Adrenal gland (tissue), 12 donors: ENCODE data around the gene TSPAN9. TPM values are rescaled to one million over a fixed set of nuclear protein-coding genes. Genes with fewer than 3 reads are reported as not detected.

ENCODE experiments used
- DNase-seq, 7 donors: peaks; one replicate each; pipeline ENCODE4 v3.0.0-alpha.2; 2019 to 2020
- H3K27ac ChIP-seq, 5 donors: fragments of 200-600 bp; sonication (generic) in 4 of 5; 1 replicate in 3 of 5; 2 replicates in 2 of 5; pipeline versions ENCODE4 v1.5.1 to v1.8.0; 2016 to 2020; ENCODE audit warnings: mild to moderate bottlenecking in 1 of 5
- H3K27me3 ChIP-seq: fragments of 200-600 bp; 2 replicates; pipeline ENCODE4 v1.8.0; 2021
- H3K36me3 ChIP-seq, 2 donors: fragments of 200-600 bp; replicated peaks in 1 of 2; 1 replicate in 1 of 2; 2 replicates in 1 of 2; pipeline versions ENCODE4 v1.5.1 to v1.8.0; 2018 to 2022
- H3K4me1 ChIP-seq, 2 donors: fragments of 200-600 bp; replicated peaks in 1 of 2; 1 replicate in 1 of 2; 2 replicates in 1 of 2; pipeline versions ENCODE4 v1.5.1 to v1.8.0; 2018 to 2021
- H3K4me3 ChIP-seq, 4 donors: fragments of 200-600 bp; sonication (generic) in 3 of 4; one replicate each; pipeline ENCODE4 v1.5.1; 2016 to 2018
- H3K9me3 ChIP-seq, 3 donors: fragments of 200-600 bp; sonication (generic) in 1 of 3; replicated peaks in 1 of 3; 1 replicate in 2 of 3; 2 replicates in 1 of 3; pipeline versions ENCODE4 v1.5.1 to v1.8.0; 2016 to 2021
- POLR2A ChIP-seq, 2 donors: fragments of 450-650 bp; IDR thresholded peaks; one replicate each; pipeline ENCODE4 v1.6.1; 2017; ENCODE audit warnings: antibody characterized with exemption in 2 of 2, mild to moderate bottlenecking in 2 of 2, moderate library complexity in 1 of 2
- WGBS, 4 donors: extraction: QIAGEN DNeasy Blood & Tissue Kit in 2 of 4; methylation state at CpG; one replicate each; pipeline versions ENCODE4 v1.1.5 to v1.1.7; 2013 to 2017; 5-methylcytosine and 5-hydroxymethylcytosine counted together
- intact Hi-C, 2 donors: fragments of 100-400 bp; cut with DNase I; formaldehyde crosslinking; loops; one replicate each; pipeline versions ENCODE4 v1.14.1 to v1.15.0; 2022 to 2023
- polyA plus RNA-seq, 3 donors: library from polyadenylated mRNA; stranded (reverse); fragments of 200-250 nt in 2 of 3; fragments of 350-450 nt in 1 of 3; fragmentation: Illumina TruSeq in 1 of 3; extraction: RNeasy Lipid Tissue Mini Kit (QIAGEN cat#74804) in 1 of 3; gene quantifications; one replicate each; pipeline ENCODE4 v1.2.3, GENCODE V29; 2013 to 2014
- total RNA-seq, 9 donors: library from RNA; depleted of rRNA in 4 of 9; stranded (reverse); fragments of >200 nt in 4 of 9; fragments of 120-200 nt in 1 of 9; fragmentation: NEBNext Ultra II Directional in 1 of 9; extraction: Animal tissue kit (Norgen Biotek cat#: 25700) in 1 of 9; gene quantifications; one replicate each; pipeline versions ENCODE4 v1.1.0 to v1.2.4, GENCODE V29; 2013 to 2023
- TF ChIP-seq, protein P1 (sequence below), 6 experiments: fragments of 450-650 bp in 4 of 6; fragments of 200-600 bp in 2 of 6; sonication (generic) in 1 of 6; IDR thresholded peaks; 1 replicate in 5 of 6; 2 replicates in 1 of 6; pipeline versions ENCODE4 v1.5.1 to v1.8.0; 2016 to 2021; ENCODE audit warnings: antibody characterized with exemption in 6 of 6, mild to moderate bottlenecking in 2 of 6, moderate library complexity in 1 of 6
- donor health status: healthy with polysubstance abuse.
- donor health status: Bipolar disorder and iron deficiency.
- donor health status: DM: yes; HTN: yes; CAD: no.
- donor health status: DM: no; HTN: no; CAD: no.
- donor health status: DM: no; HTN: no; CAD: no.
- donor health status: DM: yes; HTN: yes; CAD: no.

TSPAN9 gene
- total and polyA plus RNA-seq, 12 donors: 12.4 to 31.4 (median 22.4) TPM

DNA sequence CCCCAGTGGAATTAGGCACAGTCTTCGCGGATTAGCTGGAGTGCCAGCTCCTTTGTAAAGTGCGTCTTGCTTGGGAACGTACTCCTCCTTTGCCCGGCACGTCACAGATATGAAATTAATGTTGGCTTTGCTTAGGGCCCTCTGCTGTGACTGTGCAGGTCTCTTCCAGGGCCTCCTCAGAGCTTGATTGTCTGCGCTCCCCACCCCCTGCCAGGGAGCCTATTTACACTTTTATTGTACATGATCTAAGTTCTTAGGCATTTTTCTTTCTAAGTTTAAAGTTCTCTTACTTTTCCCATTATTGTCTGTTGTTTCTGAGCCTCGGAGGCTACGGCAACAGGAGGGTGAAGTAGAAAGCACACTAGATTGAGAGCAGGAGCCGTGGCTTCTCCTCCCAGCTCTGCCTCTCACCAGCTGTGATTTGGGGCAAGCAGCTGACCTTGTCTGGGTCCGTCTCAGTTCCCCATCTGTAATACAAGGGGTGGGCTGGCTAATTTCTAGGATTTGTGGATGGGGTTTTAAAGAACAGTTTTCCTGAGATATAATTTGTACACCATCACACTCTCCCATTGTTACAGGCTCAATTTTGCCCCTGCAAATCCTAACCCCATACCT lies 81.8 kb downstream of the TSPAN9 start:
- H3K4me1 ChIP-seq: no peaks in the 10 kb centered on the region
- no peaks in the 10 kb centered on the region for H3K9me3 ChIP-seq
- TF ChIP-seq, protein P1, sequence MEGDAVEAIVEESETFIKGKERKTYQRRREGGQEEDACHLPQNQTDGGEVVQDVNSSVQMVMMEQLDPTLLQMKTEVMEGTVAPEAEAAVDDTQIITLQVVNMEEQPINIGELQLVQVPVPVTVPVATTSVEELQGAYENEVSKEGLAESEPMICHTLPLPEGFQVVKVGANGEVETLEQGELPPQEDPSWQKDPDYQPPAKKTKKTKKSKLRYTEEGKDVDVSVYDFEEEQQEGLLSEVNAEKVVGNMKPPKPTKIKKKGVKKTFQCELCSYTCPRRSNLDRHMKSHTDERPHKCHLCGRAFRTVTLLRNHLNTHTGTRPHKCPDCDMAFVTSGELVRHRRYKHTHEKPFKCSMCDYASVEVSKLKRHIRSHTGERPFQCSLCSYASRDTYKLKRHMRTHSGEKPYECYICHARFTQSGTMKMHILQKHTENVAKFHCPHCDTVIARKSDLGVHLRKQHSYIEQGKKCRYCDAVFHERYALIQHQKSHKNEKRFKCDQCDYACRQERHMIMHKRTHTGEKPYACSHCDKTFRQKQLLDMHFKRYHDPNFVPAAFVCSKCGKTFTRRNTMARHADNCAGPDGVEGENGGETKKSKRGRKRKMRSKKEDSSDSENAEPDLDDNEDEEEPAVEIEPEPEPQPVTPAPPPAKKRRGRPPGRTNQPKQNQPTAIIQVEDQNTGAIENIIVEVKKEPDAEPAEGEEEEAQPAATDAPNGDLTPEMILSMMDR (IDR thresholded peaks at IDR 0.05): no peak
- TF ChIP-seq POLR2A (IDR thresholded peaks at IDR 0.05): no peak
- no peaks in the 10 kb centered on the region for H3K36me3 ChIP-seq
- WGBS, 4 donors: 80 to 82% (median 81%) methylated on average over 11 of the region's 11 CpGs
- no peaks in the 10 kb centered on the region for H3K27me3 ChIP-seq
- H3K27ac ChIP-seq: no peak overlapping the region
- H3K4me3 ChIP-seq: no peak overlapping the region
- no peak for DNase-seq
- intact Hi-C loops: no loop called here

DNA sequence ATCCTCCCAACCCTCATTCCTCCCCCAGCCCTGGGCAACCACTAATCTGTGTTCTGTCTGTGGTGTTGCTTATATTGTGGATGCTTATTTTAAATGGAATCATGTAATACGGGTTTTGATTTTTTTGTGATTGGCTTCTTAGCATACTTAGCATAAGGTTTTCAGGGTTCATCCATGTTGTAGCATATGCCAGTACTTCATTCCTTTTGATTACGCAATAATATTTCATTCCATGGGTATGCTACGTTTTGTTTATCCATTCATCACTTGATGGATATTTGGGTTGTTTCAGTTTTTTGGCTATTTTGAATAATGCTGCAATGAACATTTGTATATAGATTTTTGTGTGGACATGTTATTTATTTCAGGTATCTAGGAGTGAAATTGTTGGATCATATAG lies 82.9 kb downstream of the TSPAN9 start:
- intact Hi-C loops: no loop called here
- Histone ChIP-seq H3K4me3 (no peak overlapping the region), H3K4me1 (no peaks in the 10 kb centered on the region), H3K36me3 (no peaks in the 10 kb centered on the region), H3K27me3 (no peaks in the 10 kb centered on the region), H3K27ac (no peak overlapping the region), H3K9me3 (no peaks in the 10 kb centered on the region)
- 73 to 80% (median 74%) methylated on average over 3 of the region's 3 CpGs for WGBS, 4 donors
- DNase-seq: no peak
- TF ChIP-seq, protein P1 (IDR thresholded peaks at IDR 0.05): no peak
- no peak for TF ChIP-seq POLR2A (IDR thresholded peaks at IDR 0.05)

DNA sequence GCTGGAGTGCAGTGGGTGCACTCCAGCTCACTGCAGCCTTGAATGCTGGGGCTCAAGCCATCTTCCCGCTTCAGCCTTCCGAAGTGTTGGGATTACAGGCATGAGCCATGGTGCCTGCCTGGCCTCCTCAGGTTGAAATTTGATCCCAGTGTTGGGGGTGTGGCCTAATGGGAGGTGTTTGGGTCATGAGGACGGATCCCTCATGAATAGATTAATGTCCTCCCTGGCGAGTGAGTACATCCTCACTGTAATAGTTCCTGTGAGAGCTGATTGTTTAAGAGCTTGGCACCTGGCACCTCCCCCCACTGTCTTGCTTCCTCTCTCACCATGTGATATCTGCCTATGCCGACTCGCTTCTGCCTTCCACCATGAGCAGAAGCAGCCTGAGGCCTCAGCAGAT lies 84.7 kb downstream of the TSPAN9 start:
- TF ChIP-seq, protein P1 (IDR thresholded peaks at IDR 0.05): no peak
- TF ChIP-seq POLR2A (IDR thresholded peaks at IDR 0.05): no peak
- Histone ChIP-seq H3K4me1 (no peaks in the 10 kb centered on the region), H3K27me3 (no peaks in the 10 kb centered on the region), H3K4me3 (no peak overlapping the region), H3K27ac (no peak overlapping the region), H3K36me3 (no peaks in the 10 kb centered on the region), H3K9me3 (no peaks in the 10 kb centered on the region)
- 79 to 86% (median 85%) methylated on average over 6 of the region's 6 CpGs for WGBS, 4 donors
- intact Hi-C loops: no loop called here
- DNase-seq: no peak

DNA sequence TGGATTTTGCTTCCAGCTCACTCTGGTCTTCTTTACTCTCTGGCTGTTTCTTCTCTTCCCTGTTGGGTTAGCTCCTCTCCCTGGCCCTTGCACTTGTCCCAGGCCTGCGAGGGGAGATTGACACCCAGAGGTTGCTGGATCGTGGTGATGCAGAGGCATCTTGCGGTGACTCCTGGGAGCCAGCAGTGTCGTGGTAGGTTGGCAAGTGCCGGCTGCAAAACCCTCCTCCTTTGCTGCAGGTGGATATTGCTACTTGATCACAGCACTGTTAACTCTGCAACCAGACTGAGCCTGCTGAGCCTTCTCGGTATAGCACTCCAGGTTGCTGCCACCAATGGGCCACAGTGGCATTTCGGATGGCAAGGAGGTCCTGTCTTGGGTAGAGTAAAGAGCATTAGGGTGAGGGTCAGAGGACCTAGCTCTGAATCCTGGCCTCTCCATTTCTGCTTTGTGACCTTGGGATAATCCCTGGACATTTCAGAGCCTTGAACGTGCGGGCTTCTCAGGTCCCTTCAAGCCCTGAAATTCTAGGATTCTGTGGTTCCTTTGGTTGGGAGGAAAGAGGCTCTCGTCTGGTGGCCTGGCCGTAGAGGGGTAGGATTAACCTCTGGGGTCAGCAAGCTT lies 87.4 kb downstream of the TSPAN9 start:
- intact Hi-C loops: no loop called here
- WGBS, 4 donors: 82 to 91% (median 87%) methylated on average over 11 of the region's 11 CpGs
- no peaks in the 10 kb centered on the region for H3K36me3 ChIP-seq
- DNase-seq: no peak
- no peak for TF ChIP-seq POLR2A (IDR thresholded peaks at IDR 0.05)
- TF ChIP-seq, protein P1 (IDR thresholded peaks at IDR 0.05): no peak
- no peak overlapping the region for H3K27ac ChIP-seq
- H3K4me3 ChIP-seq: no peak overlapping the region
- H3K9me3 ChIP-seq: no peaks in the 10 kb centered on the region
- H3K4me1 ChIP-seq: no peaks in the 10 kb centered on the region
- no peaks in the 10 kb centered on the region for H3K27me3 ChIP-seq
